Neuronal stem cell (in vitro differentiated cells): Measurements from ENCODE around the gene HSPA13.
"Not testable (repeated sequence)": the region's sequence is repeated elsewhere in the genome, so short reads cannot be mapped to it uniquely, and the experiment has no call there.

Experiments
- DNase-seq: peaks from one replicate; pipeline ENCODE4 v3.0.0-alpha.2; 2013; ENCODE audit warnings: low spot score
- H2AFZ ChIP-seq: one replicate; pipeline ENCODE4 v1.6.1; 2013; ENCODE audit warnings: mild to moderate bottlenecking, low read length, inconsistent platforms
- H2AK5ac ChIP-seq: 2 replicates; pipeline ENCODE4 v1.6.1; 2013; ENCODE audit warnings: low read depth, mild to moderate bottlenecking, inconsistent platforms, low read length, moderate library complexity, mixed read lengths
- H2BK120ac ChIP-seq: 2 replicates; pipeline ENCODE4 v1.6.1; 2013; ENCODE audit warnings: low read depth, mild to moderate bottlenecking, inconsistent platforms, low read length, moderate library complexity, mixed read lengths
- H2BK12ac ChIP-seq: one replicate; pipeline ENCODE4 v1.6.1; 2013; ENCODE audit warnings: low read length, inconsistent platforms
- H2BK15ac ChIP-seq: 2 replicates; pipeline ENCODE4 v1.6.1; 2013; ENCODE audit warnings: mild to moderate bottlenecking, low read length, inconsistent platforms, mixed read lengths
- H2BK5ac ChIP-seq: one replicate; pipeline ENCODE4 v1.6.1; 2013; ENCODE audit warnings: inconsistent platforms, mild to moderate bottlenecking, low read length, moderate library complexity
- H3K14ac ChIP-seq: one replicate; pipeline ENCODE4 v1.6.1; 2013; ENCODE audit warnings: low read length, inconsistent platforms
- H3K18ac ChIP-seq: 2 replicates; pipeline ENCODE4 v1.6.1; 2013; ENCODE audit warnings: low read length, inconsistent platforms
- H3K23ac ChIP-seq: 2 replicates; pipeline ENCODE4 v1.6.1; 2013; ENCODE audit warnings: low read depth, mild to moderate bottlenecking, mixed read lengths, low read length, inconsistent platforms; ENCODE audit not compliant: poor library complexity
- H3K27ac ChIP-seq: replicated peaks from 3 replicates; pipeline ENCODE4 v1.5.1; 2013; ENCODE audit warnings: low read length, inconsistent platforms
- H3K27me3 ChIP-seq, 3 experiments: 2 replicates each; pipeline ENCODE4 v1.6.1; 2013; ENCODE audit warnings: low read length in 3 of 3, mild to moderate bottlenecking in 2 of 3, inconsistent platforms in 1 of 3, low read depth in 1 of 3, mixed read lengths in 1 of 3, moderate library complexity in 1 of 3; ENCODE audit not compliant: control insufficient read depth in 3 of 3, insufficient read depth in 3 of 3
- H3K36me3 ChIP-seq, 2 donors: replicated peaks in 1 of 2; 2 replicates each; pipeline ENCODE4 v1.6.1; 2013; ENCODE audit warnings: low read length in 2 of 2; ENCODE audit not compliant: control insufficient read depth in 2 of 2, insufficient read depth in 2 of 2
- H3K4ac ChIP-seq: 2 replicates; pipeline ENCODE4 v1.6.1; 2013; ENCODE audit warnings: inconsistent platforms, mild to moderate bottlenecking, low read length, moderate library complexity
- H3K4me1 ChIP-seq, 2 donors: 1 replicate in 1 of 2; 2 replicates in 1 of 2; pipeline ENCODE4 v1.6.1; 2013; ENCODE audit warnings: low read length in 2 of 2, low read depth in 1 of 2; ENCODE audit not compliant: control insufficient read depth in 2 of 2, insufficient read depth in 1 of 2
- H3K4me2 ChIP-seq: one replicate; pipeline ENCODE4 v1.6.1; 2013; ENCODE audit warnings: mild to moderate bottlenecking, low read length, inconsistent platforms; ENCODE audit not compliant: insufficient read depth, poor library complexity, severe bottlenecking
- H3K4me3 ChIP-seq, 2 donors: 2 replicates each; pipeline ENCODE4 v1.5.1; 2013; ENCODE audit warnings: low read length in 2 of 2, mild to moderate bottlenecking in 2 of 2, inconsistent platforms in 1 of 2, moderate library complexity in 1 of 2
- H3K79me1 ChIP-seq: one replicate; pipeline ENCODE4 v1.6.1; 2013; ENCODE audit warnings: low read depth, mild to moderate bottlenecking, inconsistent platforms, low read length, moderate library complexity
- H3K9ac ChIP-seq: one replicate; pipeline ENCODE4 v1.6.1; 2013; ENCODE audit warnings: mild to moderate bottlenecking, low read depth, low read length, inconsistent platforms; ENCODE audit not compliant: poor library complexity
- H3K9me3 ChIP-seq, 2 donors: replicated peaks in 1 of 2; 2 replicates each; pipeline versions ENCODE3 to v1.6.1; 2013; ENCODE audit warnings: low read length in 2 of 2, mild to moderate bottlenecking in 2 of 2, inconsistent platforms in 1 of 2, low read depth in 1 of 2, mixed read lengths in 1 of 2, moderate library complexity in 1 of 2; ENCODE audit not compliant: control insufficient read depth in 2 of 2, insufficient read depth in 1 of 2
- H4K8ac ChIP-seq: one replicate; pipeline ENCODE4 v1.6.1; 2013; ENCODE audit warnings: low read depth, mild to moderate bottlenecking, inconsistent platforms, low read length, moderate library complexity
- H4K91ac ChIP-seq: one replicate; pipeline ENCODE4 v1.6.1; 2013; ENCODE audit warnings: low read length, low read depth, mild to moderate bottlenecking, inconsistent platforms; ENCODE audit not compliant: poor library complexity
- WGBS, 2 donors: extraction: QIAGEN DNeasy Blood & Tissue Kit; methylation state at CpG; one replicate each; pipeline ENCODE4 v1.1.7; 2013; ENCODE audit warnings: missing lambda C conversion rate in 2 of 2, mixed read lengths in 1 of 2; ENCODE audit not compliant: insufficient read length in 2 of 2, insufficient replicate concordance in 1 of 2; ENCODE audit errors: extremely low coverage in 2 of 2; 5-methylcytosine and 5-hydroxymethylcytosine counted together

The HSPA13 gene

DNA sequence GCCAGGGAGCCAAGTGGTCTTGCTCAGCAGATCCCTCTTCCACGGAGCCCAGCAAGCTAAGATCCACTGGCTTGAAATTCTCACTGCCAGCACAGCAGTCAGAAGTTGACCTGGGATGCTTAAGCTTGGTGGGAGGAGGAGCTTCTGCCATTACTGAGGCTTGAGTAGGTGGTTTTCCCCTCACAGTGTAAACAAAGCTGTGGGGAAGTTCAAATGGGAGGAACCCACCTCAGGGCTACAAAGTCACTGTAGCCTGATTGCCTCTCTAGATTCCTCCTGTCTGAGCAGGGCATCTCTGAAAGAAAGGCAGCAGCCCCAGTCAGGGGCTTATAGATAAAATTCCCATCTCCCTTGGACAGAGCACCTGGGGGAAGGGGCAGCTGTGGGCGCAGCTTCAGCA is 55.6 kb downstream of the HSPA13 start:
- not testable (repeated sequence) for H2BK15ac ChIP-seq, H2BK120ac ChIP-seq, H3K18ac ChIP-seq, H3K9ac ChIP-seq, H3K4ac ChIP-seq, H3K9me3 ChIP-seq, H3K79me1 ChIP-seq, H4K91ac ChIP-seq, H3K4me1 ChIP-seq, DNase-seq, H3K27me3 ChIP-seq, H2BK12ac ChIP-seq, H2AFZ ChIP-seq, H4K8ac ChIP-seq, H3K27ac ChIP-seq, H3K4me3 ChIP-seq, H2AK5ac ChIP-seq, H3K4me2 ChIP-seq, H3K36me3 ChIP-seq, H2BK5ac ChIP-seq, H3K23ac ChIP-seq, H3K14ac ChIP-seq
- no CpG with 5 or more reads among the region's 2 CpGs for WGBS, 2 donors

DNA sequence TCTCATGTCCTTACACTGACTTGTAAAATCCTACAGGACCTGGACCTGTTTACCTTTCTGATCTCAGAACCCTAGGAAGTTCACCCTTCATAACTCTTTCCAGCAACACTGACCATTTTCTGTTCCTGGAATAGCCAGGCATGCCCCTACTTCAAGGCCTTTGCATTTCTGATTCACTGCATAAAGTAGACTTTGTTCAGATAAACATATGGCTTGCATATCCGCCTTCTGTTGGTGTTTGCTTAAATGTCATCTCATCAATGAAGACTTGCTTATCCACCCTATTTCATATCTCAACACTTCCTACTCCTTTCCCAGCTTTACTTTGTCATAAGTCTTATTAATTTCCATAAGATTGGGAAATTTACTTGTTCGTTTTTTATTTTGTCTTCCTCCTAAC is 57.4 kb downstream of the HSPA13 start:
- no peak overlapping the region for H4K8ac ChIP-seq
- no peak overlapping the region for H2BK12ac ChIP-seq
- no peak overlapping the region for H2AFZ ChIP-seq
- H3K9me3 ChIP-seq: no peaks in the 10 kb centered on the region
- no CpG with 5 or more reads among the region's 2 CpGs for WGBS, 2 donors
- no peak overlapping the region for H3K4me2 ChIP-seq
- no peak overlapping the region for H2BK120ac ChIP-seq
- no peaks in the 10 kb centered on the region for H3K27me3 ChIP-seq
- no peak overlapping the region for H3K18ac ChIP-seq
- H3K9ac ChIP-seq: no peak overlapping the region
- H3K4ac ChIP-seq: no peak overlapping the region
- no peaks in the 10 kb centered on the region for H3K36me3 ChIP-seq
- no peak overlapping the region for H3K23ac ChIP-seq
- no peak for DNase-seq
- H4K91ac ChIP-seq: no peak overlapping the region
- no peak overlapping the region for H2BK5ac ChIP-seq
- no peak overlapping the region for H3K14ac ChIP-seq
- no peak overlapping the region for H2BK15ac ChIP-seq
- H3K79me1 ChIP-seq: no peaks in the 10 kb centered on the region
- H3K27ac ChIP-seq: no peak overlapping the region
- H3K4me1 ChIP-seq: no peaks in the 10 kb centered on the region
- H3K4me3 ChIP-seq: no peak overlapping the region
- no peak overlapping the region for H2AK5ac ChIP-seq
